Vagina (tissue), 2 donors: ENCODE results near the gene CACNB2. TPM values are rescaled to one million over a fixed set of nuclear protein-coding genes. Genes with fewer than 3 reads are reported as not detected.

Experiments used
- DNase-seq, 2 donors: peaks; one replicate each; pipeline ENCODE4 v3.0.0-alpha.2; 2017; ENCODE audit errors: extremely low spot score in 2 of 2
- H3K27ac ChIP-seq: fragments of 200-600 bp; sonication (generic); one replicate; pipeline ENCODE4 v1.5.1; 2019
- H3K27me3 ChIP-seq: fragments of 200-600 bp; sonication (generic); one replicate; pipeline ENCODE4 v1.5.1; 2019
- H3K36me3 ChIP-seq, 2 donors: fragments of 200-600 bp; sonication (generic); one replicate each; pipeline ENCODE4 v1.5.1; 2017 to 2019
- H3K4me1 ChIP-seq: fragments of 200-600 bp; sonication (generic); one replicate; pipeline ENCODE4 v1.5.1; 2019
- H3K4me3 ChIP-seq, 2 donors: fragments of 200-600 bp; sonication (generic); 1 replicate in 1 of 2; 2 replicates in 1 of 2; pipeline ENCODE4 v1.5.1; 2016 to 2019
- H3K9me3 ChIP-seq: fragments of 200-600 bp; sonication (generic); one replicate; pipeline ENCODE4 v1.5.1; 2019
- POLR2A ChIP-seq, 2 donors: fragments of 450-650 bp; IDR thresholded peaks; one replicate each; pipeline ENCODE4 v1.6.1; 2017; ENCODE audit warnings: antibody characterized with exemption in 2 of 2, mild to moderate bottlenecking in 2 of 2, moderate library complexity in 2 of 2
- POLR2AphosphoS5 ChIP-seq, 2 donors: sonication (generic); formaldehyde crosslinking; IDR thresholded peaks; one replicate each; pipeline ENCODE4 v1.9.0; 2017; ENCODE audit warnings: antibody characterized with exemption in 2 of 2, mild to moderate bottlenecking in 2 of 2, low read depth in 1 of 2; ENCODE audit not compliant: insufficient read depth in 1 of 2
- intact Hi-C: fragments of 100-400 bp; cut with DNase I; formaldehyde crosslinking; loops from one replicate; pipeline ENCODE4 v1.15.1; 2023
- total RNA-seq: library from RNA; depleted of rRNA; stranded (reverse); fragments of >200 nt; gene quantifications from one replicate; pipeline ENCODE4 v1.2.3, GENCODE V29; 2016
- TF ChIP-seq, protein P1 (sequence below), 3 experiments: fragments of 450-650 bp in 2 of 3; fragments of 200-600 bp in 1 of 3; sonication (generic) in 1 of 3; IDR thresholded peaks; one replicate each; pipeline ENCODE4 v1.5.1; 2017 to 2019; ENCODE audit warnings: antibody characterized with exemption in 3 of 3, mild to moderate bottlenecking in 2 of 3, moderate library complexity in 2 of 3

The CACNB2 gene
- total RNA-seq, 1 donor from 2014 or later, result 12.8 TPM

DNA sequence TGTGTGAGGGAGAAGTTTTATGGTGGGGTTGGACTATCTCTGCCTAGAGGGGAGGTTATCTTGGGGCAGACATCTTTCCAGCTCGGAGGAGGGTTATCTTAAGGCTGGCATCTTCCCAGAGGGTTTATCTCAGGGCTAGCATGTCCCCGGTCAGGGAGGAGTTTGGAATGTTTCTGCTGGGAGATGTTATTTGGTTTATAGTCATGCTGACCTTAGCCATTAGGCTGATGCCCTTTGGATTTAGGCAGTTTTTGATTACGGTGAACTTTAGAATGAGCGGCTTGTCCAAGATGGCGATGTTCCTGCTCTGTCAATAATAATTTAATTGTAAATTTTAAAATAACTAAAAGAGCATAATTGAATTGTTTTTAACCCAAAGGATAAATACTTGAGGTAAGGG, 236.4 kb downstream of the CACNB2 start:
- no peak for DNase-seq
- no peaks in the 10 kb centered on the region for H3K4me1 ChIP-seq
- no peak overlapping the region for H3K27ac ChIP-seq
- no peak for TF ChIP-seq POLR2AphosphoS5 (IDR thresholded peaks at IDR 0.05; ENCODE audit: insufficient read depth in 1 of 2, low read depth in 1 of 2)
- TF ChIP-seq POLR2A (IDR thresholded peaks at IDR 0.05), result no peak
- no peaks in the 10 kb centered on the region for H3K36me3 ChIP-seq
- no peaks in the 10 kb centered on the region for H3K9me3 ChIP-seq
- no peaks in the 10 kb centered on the region for H3K27me3 ChIP-seq
- intact Hi-C loops, result no loop called here
- H3K4me3 ChIP-seq, result no peak overlapping the region

DNA sequence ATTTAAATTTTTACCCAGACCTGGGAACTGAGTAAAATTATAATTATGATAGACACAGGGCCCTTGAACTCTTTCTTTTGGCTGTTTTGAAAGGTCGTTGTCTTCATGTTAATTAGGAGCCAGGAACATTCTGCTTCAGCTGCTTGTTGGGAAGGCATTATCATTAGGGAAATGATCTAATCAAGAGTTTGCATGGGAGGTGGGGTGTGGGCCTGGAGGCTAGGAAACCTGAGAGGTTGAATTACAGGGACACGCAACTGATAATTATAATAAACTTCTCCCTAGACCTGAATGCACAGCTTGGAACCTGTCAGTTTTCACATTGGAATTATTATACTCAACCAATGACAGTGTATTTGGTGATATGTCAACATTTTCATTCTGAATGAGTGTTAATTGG, 237.7 kb downstream of the CACNB2 start:
- no peaks in the 10 kb centered on the region for H3K4me1 ChIP-seq
- H3K36me3 ChIP-seq, result no peaks in the 10 kb centered on the region

GRCh38 chr10:18378766-18379165, 238.5 kb downstream of the CACNB2 start:
- Histone ChIP-seq H3K4me1 (no peaks in the 10 kb centered on the region), H3K4me3 (no peak overlapping the region), H3K9me3 (no peaks in the 10 kb centered on the region), H3K27me3 (no peaks in the 10 kb centered on the region), H3K36me3 (no peaks in the 10 kb centered on the region), H3K27ac (no peak overlapping the region)
- TF ChIP-seq, protein P1, sequence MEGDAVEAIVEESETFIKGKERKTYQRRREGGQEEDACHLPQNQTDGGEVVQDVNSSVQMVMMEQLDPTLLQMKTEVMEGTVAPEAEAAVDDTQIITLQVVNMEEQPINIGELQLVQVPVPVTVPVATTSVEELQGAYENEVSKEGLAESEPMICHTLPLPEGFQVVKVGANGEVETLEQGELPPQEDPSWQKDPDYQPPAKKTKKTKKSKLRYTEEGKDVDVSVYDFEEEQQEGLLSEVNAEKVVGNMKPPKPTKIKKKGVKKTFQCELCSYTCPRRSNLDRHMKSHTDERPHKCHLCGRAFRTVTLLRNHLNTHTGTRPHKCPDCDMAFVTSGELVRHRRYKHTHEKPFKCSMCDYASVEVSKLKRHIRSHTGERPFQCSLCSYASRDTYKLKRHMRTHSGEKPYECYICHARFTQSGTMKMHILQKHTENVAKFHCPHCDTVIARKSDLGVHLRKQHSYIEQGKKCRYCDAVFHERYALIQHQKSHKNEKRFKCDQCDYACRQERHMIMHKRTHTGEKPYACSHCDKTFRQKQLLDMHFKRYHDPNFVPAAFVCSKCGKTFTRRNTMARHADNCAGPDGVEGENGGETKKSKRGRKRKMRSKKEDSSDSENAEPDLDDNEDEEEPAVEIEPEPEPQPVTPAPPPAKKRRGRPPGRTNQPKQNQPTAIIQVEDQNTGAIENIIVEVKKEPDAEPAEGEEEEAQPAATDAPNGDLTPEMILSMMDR (IDR thresholded peaks at IDR 0.05), result no peak
- no peak for TF ChIP-seq POLR2A (IDR thresholded peaks at IDR 0.05)
- TF ChIP-seq POLR2AphosphoS5 (IDR thresholded peaks at IDR 0.05; ENCODE audit: insufficient read depth in 1 of 2, low read depth in 1 of 2), result no peak
- intact Hi-C loops, result no loop called here
- no peak for DNase-seq

More for the DNA sequence above, 237.7 kb downstream of the CACNB2 start:
- DNase-seq, result no peak
- H3K9me3 ChIP-seq, result no peaks in the 10 kb centered on the region
- no peak overlapping the region for H3K4me3 ChIP-seq
- intact Hi-C loops, result no loop called here
- no peaks in the 10 kb centered on the region for H3K27me3 ChIP-seq
- TF ChIP-seq, protein P1 (IDR thresholded peaks at IDR 0.05), result no peak
- no peak for TF ChIP-seq POLR2AphosphoS5 (IDR thresholded peaks at IDR 0.05; ENCODE audit: insufficient read depth in 1 of 2, low read depth in 1 of 2)
- TF ChIP-seq POLR2A (IDR thresholded peaks at IDR 0.05), result no peak
- no peak overlapping the region for H3K27ac ChIP-seq

DNA sequence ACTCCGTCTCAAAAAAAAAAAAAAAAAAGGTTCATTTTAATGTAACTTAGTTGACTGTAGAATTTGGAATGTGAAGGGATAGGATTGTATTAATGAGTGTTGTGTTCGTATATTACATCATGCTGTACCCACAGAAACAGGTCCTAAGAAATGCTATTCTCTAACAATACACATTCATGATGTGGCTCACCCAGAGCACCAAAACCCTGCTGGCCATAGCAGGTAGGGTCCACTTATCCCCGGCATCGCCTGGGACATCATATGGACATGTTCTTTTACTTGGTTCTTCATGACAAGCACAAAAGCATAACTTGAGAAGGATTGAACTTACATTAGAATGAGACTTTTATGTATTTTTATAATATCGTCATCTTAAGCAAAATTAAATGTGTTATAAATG, 241.5 kb downstream of the CACNB2 start:
- intact Hi-C loops, result no loop called here

GRCh38 chr10:18397906-18398305, 257.7 kb downstream of the CACNB2 start:
- no peaks in the 10 kb centered on the region for H3K9me3 ChIP-seq
- TF ChIP-seq, protein P1 (IDR thresholded peaks at IDR 0.05), result no peak
- no peak for TF ChIP-seq POLR2AphosphoS5 (IDR thresholded peaks at IDR 0.05; ENCODE audit: insufficient read depth in 1 of 2, low read depth in 1 of 2)
- TF ChIP-seq POLR2A (IDR thresholded peaks at IDR 0.05), result no peak
- H3K27me3 ChIP-seq, result no peaks in the 10 kb centered on the region
- no peak overlapping the region for H3K27ac ChIP-seq
- H3K4me3 ChIP-seq, result no peak overlapping the region
- H3K4me1 ChIP-seq, result peaks cover 8% of the 10 kb centered on the region
- DNase-seq, result no peak
- no peaks in the 10 kb centered on the region for H3K36me3 ChIP-seq
- intact Hi-C loops, result no loop called here

More for the DNA sequence above, 241.5 kb downstream of the CACNB2 start:
- TF ChIP-seq POLR2AphosphoS5 (IDR thresholded peaks at IDR 0.05; ENCODE audit: insufficient read depth in 1 of 2, low read depth in 1 of 2), result no peak
- TF ChIP-seq, protein P1 (IDR thresholded peaks at IDR 0.05), result no peak
- TF ChIP-seq POLR2A (IDR thresholded peaks at IDR 0.05), result no peak
- H3K9me3 ChIP-seq, result no peaks in the 10 kb centered on the region
- H3K27ac ChIP-seq, result no peak overlapping the region
- no peaks in the 10 kb centered on the region for H3K36me3 ChIP-seq
- no peaks in the 10 kb centered on the region for H3K4me1 ChIP-seq
- H3K27me3 ChIP-seq, result no peaks in the 10 kb centered on the region
- no peak overlapping the region for H3K4me3 ChIP-seq
- DNase-seq, result no peak
